Ramos (cell line): ENCODE measurements around the gene CLEC4G.
"Not testable (repeated sequence)": the region's sequence is repeated elsewhere in the genome, so short reads cannot be mapped to it uniquely, and the experiment has no call there.

Source experiments
- in situ Hi-C: fragments of 300-500 bp; cut with MboI; formaldehyde crosslinking; loops from one replicate; pipeline ENCODE4 v1.14.3; 2022; ENCODE audit warnings: low sequenced_read_pairs; ENCODE audit not compliant: unreplicated experiment

Gene CLEC4G

DNA sequence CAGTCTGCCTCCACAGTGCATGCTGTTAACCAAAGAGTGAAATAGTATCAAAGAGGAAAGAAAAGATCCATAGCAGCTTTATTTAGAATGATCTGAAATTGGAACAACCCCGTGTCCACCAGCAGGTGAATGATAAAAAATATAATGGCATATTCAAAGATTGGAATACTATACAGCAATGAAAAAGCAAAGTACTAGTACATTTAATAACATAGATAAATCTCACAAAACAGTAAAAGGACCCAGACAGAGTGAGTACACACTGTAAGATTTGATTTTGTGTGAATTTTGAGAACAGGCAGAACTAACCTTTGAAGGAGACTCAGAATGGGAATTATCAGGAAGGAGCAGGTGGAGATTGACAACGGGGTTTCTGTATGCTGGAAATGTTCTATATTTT is 16.3 kb upstream of the CLEC4G start:
- in situ Hi-C loops: no loop called here

DNA sequence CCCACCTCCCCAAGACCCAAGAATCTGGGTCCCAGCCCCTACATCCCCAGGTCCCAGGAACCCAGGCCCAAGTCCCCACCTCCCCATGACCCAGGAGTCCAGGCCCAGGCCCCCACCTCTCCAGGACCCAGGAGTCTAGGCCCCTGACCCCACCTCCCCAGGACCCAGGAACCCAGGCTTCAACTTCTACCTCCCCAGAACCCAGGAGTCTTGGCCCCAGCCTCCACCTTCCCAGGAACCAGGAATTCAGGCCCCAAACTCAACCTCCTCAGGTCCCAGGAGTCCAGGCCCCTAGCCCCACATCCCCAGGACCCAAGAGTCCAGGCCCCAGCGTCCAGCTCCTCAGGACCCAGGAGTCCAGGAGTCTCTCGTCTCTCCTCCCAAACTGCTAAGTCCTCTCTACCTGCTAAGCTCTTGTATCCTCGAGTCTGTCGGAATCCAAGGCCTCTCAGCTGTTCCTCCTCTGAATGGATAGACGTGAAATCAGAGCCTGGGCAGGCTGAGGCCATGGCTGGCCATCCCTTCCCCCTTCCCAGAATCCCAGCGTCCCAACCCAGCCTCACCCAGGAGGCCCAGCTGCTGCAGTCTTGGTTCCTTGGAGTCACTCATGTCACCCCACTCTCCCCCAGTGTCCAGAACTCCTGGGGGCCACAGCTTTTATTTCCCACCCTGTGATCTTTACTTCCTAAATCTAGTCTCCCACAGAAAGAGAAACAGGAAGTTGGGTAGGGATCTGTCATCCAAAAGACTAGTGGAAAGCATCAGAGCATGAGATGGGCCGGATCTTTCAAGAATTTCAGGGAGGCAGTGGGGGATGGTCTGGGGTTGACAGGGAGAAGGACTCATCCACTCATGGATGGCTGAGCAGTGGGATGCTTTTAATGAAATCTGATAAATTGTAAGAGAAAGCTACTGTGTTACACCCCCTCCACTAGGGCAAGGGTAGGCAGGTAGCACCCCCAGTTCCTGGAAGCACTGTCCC is 15.3 kb upstream of the CLEC4G start, which contains the start of gene CD209:
CD209 (minus strand) TSS at position 632 of the 982 bp plus-strand sequence; CDS start at position 609, 23 bp downstream.
- in situ Hi-C loops: no loop called here

GRCh38 chr19:7746306-7746705 is 14.4 kb upstream of the CLEC4G start:
- in situ Hi-C loops: not testable (repeated sequence)

DNA sequence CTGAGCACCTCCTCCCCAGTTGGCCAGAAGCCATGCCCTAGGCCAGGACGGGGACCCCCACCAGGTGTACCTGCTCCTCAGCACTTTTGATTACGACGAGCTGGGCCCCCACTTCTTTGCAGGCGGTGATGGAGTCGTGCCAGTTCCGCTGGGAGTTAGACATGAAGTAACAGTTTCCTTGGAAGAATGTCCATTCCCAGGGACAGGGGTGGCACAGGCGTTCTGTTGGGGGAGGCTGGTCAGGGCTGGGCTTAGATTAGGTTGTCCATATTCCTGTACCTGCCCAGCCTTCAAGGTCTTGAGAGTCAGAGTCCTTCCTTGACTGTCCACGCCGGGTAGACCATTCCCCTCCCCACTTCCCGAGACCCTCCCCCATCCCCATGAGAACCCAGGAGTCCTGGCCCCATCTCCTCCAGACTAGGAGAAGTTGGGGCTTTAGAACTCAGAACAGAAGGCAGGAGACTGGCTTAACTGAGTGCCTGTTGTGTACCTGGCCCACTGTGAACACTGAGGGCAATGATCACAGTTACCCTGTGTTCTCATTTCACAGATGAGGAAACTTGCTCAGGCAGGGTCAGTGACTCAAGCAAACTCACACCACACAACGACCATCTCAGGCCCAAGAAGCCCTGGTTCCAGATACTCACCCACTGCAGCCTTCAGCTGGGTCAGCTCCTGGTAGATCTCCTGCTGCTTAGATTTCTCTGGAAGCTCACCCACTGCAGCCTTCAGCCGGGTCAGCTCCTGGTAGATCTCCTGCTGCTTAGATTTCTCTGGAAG is 13.2 kb upstream of the CLEC4G start:
- in situ Hi-C loops: no loop called here

DNA sequence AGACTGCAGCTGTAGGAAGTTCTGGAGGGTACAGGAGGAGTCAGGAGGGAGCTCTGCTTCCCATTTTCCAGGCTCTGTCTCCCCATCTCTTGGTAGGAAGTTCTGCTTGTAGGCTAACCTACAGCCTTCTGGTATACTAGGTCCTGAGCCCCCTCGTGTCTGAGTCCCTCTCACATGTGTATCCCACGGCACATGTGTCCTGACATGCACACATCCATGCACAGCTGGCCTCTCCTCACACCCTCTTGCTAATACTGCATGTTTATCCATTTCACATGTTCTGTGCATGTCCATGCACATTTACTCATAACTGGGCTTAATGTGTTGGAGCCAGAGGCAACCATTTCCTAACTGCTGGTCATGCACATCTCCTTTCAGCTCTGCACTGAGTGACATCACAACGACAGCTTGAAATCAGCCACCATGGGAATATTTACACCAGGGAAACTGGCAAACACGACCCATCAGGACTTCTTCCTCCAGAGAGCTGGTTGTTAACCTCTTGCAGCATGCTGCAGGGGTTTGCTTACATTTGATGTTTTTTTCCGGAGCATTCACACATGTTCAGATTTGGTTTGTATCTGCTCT is 12.4 kb upstream of the CLEC4G start:
- in situ Hi-C loops: no loop called here

GRCh38 chr19:7743425-7743841 is 11.5 kb upstream of the CLEC4G start:
- in situ Hi-C loops: no loop called here

GRCh38 chr19:7742991-7743390 is 11.1 kb upstream of the CLEC4G start:
- in situ Hi-C loops: no loop called here

DNA sequence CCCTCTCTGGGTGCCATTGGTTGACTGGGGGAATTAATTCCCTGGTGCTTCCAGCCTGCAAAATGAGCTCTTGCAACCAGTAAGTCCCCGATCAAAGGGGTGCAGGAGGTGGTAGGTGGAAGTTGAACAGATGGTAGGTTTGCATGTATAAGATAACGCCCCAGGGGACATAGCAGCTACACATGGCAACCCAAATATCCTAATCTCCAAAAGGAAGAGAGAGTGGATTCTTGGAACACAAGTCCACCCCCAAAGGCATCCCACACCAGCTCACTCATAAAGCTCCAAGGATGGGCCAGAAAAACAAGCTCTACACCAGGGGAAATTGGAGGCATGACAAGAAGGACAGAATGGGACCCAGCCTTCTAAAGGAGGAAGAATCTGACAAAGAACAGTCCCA is 10.7 kb upstream of the CLEC4G start:
- in situ Hi-C loops: no loop called here

GRCh38 chr19:7740682-7741054 is 8.8 kb upstream of the CLEC4G start:
- in situ Hi-C loops: no loop called here

DNA sequence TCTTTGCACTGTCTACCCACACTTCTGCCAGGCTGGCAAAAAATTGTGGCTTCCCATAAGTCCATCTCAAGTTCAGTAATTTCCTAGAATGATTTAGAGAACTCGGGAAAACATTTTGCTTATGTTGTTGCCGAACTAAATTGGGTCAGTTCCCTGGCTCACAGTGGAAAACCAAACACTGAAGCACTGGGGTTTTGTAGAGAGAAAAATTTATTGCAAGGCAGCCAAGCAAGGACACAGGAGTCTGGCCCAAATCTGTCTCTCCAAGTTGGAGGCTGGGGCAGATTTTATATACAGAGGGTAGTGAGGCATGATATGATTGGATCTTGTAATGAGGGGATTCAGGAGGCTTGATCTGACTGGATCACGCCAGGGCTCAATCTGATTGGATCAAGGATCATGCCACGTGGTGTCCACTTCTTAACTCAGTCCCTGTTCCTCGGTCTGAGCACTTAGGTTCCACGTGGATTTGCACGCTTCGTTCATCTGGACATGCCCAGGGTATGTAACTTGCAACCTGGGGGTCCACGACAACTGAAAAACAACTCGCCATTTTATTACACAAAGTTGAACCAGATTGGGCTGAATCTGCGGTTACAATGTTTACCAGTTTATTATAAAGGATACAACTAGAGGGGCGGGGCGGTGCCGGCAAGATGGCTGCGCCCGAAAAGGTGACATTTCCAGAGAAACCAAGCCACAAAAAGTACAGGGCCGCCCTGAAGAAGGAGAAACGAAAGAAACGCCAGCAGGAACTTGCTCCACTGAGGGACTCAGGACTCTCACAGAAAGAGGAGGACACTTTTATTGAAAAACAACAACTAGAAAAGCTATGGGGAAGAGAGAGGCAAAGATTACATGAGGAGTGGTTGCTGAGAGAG is 8.1 kb upstream of the CLEC4G start:
- in situ Hi-C loops: no loop called here

DNA sequence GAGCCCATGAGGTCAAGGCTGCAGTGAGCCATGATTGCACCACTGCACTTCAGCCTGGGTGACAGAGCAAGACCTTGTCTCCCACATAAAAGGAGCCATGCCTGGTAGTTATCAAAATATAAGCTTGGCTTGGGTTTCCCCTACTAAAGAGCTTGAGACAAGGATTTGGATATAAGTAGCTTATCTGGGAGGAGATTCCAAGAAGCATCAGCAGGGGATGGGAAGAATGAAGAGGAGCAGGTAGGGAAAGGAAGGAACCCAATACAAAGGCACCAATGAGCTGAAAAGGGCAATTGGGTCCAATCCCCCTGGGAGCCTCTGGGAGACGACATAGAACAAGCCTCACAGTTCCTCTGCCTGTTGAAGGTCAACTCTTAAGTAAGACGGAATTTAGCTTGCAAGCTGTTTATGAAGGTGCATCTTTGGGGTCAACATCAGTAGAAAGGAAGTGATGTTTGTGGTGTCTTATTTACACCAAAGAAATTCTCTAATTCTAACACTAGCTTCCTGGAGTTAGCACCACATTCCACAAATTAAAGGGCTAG is 7.4 kb upstream of the CLEC4G start:
- in situ Hi-C loops: no loop called here

DNA sequence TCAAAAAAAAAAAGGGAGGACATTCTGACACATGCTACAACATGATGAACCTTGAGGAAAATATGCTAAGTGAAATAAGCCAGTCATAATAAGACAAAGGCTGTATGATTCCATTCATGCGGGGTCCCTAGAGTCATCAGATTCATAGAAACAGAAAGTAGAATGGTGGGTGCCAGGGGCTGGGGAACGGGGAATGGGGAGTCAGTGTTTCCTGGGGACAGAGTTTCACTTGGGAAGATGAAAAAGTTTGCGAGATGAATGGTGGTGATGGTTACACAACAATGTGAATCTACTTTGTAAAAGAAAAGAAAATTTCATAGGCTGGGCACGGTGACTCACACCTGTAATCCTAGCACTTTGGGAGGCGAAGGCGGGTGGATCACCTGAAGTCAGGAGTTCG is 6.1 kb upstream of the CLEC4G start:
- in situ Hi-C loops: no loop called here

DNA sequence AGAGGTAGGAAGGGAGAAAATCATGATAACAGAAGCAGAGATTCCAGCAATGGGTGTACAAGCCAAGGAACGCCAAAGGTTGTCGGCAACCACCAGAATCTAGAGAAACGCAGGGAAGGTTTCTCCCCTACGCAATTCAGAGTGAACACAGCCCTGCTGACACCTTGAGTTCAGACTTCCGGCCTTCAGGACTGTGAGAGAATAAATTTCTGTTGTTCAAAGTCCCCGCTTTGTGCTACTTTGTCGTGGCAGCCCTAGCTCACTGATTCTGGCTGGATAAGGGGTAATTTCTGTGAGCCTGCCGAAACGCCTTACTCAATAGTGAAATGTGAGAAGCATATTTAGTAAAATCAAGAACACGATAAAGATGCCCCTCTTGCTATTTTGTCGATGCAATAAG is 5.3 kb upstream of the CLEC4G start:
- in situ Hi-C loops: no loop called here

DNA sequence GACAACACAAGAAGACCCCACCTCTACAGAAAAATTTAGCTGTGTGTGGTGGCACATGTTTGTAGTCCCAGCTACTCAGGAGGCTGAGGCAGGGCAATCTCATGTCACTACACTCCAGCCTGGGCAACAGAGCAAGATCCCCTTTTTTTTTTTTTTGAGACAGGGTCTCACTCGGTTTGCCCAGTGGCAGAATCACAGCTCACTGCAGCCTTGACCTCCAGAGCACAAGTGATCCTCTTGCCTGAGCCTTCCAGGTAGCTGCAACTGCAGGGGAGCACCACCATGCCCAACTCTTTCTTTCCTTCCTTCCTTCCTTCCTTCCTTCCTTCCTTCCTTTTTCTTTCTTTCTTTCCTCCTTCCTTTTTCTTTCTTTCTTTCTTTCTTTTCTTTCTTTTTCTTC is 4.2 kb upstream of the CLEC4G start:
- in situ Hi-C loops: no loop called here

GRCh38 chr19:7734220-7735203 is 2.6 kb upstream of the CLEC4G start:
- in situ Hi-C loops: no loop called here

- in situ Hi-C loops: no loop called here
Measured at GRCh38 chr19:7733376-7733775, 1.5 kb upstream of the CLEC4G start.

DNA sequence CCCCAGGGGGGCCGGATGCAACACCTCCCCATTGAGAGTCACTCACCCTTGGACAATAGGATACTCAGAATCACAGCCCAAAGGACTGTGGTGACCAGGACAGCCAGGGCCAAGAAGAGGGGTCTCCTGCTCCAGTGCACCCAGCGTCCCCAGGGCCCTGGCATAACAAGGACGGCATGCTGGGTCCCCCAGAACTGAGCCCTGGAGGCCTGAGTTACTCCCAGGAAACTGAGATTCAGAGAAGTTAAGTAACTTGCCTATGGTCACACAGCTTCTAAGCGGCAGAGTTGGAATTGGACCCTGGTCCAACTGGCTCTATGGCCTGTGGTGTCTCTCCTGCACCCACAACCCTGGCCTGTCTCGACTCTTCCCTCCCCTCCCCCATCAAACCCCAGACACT is 295 bp downstream of the CLEC4G start:
- in situ Hi-C loops: no loop called here

DNA sequence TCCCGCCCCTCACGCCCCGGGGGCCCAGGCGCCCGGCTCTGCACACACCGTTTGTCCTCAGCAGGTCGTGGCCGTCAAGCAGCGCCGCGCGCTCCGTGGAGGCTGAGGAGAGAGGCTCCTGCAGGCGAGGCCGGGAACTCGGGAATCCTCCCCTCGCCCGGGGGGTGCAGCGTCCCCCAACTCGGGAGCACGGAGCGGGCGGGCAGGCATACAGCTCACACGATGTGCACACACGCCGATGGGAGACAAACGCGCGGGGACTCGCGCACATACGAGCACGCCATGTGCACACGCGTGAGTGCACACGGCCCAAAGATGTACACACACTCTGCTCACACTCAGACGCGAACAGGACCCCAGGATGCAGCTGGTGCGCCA is 703 bp downstream of the CLEC4G start:
- in situ Hi-C loops: no loop called here
